WERI-Rb-1 (cell line): ENCODE data around the gene PURA.

Source experiments
- DNase-seq: peaks from one replicate; pipeline ENCODE4 v3.0.0-alpha.2; 2020
- H3K27ac ChIP-seq: fragments of 250-450 bp; sonication (Bioruptor Pico); 2 replicates; pipeline ENCODE4 v1.5.1; 2020; ENCODE audit warnings: mild to moderate bottlenecking, moderate library complexity
- H3K27me3 ChIP-seq: fragments of 250-450 bp; sonication (Bioruptor Pico); 2 replicates; pipeline ENCODE4 v1.5.1; 2021; ENCODE audit warnings: mild to moderate bottlenecking, low read depth, moderate library complexity; ENCODE audit not compliant: insufficient read depth, severe bottlenecking
- H3K36me3 ChIP-seq: fragments of 250-450 bp; sonication (Bioruptor Pico); 2 replicates; pipeline ENCODE4 v1.5.1; 2020; ENCODE audit warnings: mild to moderate bottlenecking, moderate library complexity
- H3K4me3 ChIP-seq: 2 replicates; pipeline ENCODE4 v1.5.1; 2011; ENCODE audit warnings: low read depth, mild to moderate bottlenecking, control low read depth, low read length
- H3K9me3 ChIP-seq: fragments of 250-450 bp; sonication (Bioruptor Pico); 2 replicates; pipeline ENCODE4 v1.5.1; 2021; ENCODE audit warnings: mild to moderate bottlenecking, moderate library complexity; ENCODE audit not compliant: severe bottlenecking
- TF ChIP-seq, protein P1 (sequence below): IDR thresholded peaks from 2 replicates; pipeline ENCODE4 v1.5.1; 2011; ENCODE audit warnings: low read depth, mild to moderate bottlenecking, control low read depth, inconsistent platforms, low read length

The PURA gene

DNA sequence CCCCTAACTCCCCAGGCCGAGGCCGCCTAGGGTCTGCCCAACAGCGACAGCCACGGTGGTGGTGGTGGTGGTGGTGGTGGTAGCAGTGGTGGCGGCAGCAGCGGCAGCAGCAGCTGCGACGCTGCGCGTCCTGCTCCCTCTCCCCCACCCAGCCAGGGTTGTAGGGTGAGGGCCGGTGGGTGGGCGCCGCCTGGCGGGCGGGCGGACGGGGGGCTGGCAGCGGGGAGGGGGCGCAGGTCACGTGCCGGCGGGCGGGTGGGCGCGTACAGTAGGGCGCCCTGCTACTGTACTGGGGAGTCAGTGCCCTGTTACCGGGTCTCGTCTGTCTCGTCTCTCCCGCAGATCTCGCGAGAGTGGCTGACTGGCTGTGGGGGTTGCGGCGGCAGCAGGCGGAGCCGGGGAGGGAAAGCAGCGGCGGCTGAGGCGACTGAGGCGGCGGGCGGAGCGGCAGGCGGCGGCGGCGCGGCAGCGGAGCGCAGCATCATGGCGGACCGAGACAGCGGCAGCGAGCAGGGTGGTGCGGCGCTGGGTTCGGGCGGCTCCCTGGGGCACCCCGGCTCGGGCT is at the start of gene PURA:
PURA (plus strand) TSS at position 411 of the 565 bp plus-strand sequence; CDS start at position 484, 73 bp downstream.
- Histone ChIP-seq H3K27me3 (no peaks in the 10 kb centered on the region), H3K27ac (peak within 1 kb of the TSS; percentile 93), H3K4me3 (peak within 1 kb of the TSS; percentile 78), H3K36me3 (peaks cover 22% of the 10 kb centered on the region), H3K9me3 (no peaks in the 10 kb centered on the region)
- DNase-seq: peak; percentile 97
- TF ChIP-seq, protein P1, sequence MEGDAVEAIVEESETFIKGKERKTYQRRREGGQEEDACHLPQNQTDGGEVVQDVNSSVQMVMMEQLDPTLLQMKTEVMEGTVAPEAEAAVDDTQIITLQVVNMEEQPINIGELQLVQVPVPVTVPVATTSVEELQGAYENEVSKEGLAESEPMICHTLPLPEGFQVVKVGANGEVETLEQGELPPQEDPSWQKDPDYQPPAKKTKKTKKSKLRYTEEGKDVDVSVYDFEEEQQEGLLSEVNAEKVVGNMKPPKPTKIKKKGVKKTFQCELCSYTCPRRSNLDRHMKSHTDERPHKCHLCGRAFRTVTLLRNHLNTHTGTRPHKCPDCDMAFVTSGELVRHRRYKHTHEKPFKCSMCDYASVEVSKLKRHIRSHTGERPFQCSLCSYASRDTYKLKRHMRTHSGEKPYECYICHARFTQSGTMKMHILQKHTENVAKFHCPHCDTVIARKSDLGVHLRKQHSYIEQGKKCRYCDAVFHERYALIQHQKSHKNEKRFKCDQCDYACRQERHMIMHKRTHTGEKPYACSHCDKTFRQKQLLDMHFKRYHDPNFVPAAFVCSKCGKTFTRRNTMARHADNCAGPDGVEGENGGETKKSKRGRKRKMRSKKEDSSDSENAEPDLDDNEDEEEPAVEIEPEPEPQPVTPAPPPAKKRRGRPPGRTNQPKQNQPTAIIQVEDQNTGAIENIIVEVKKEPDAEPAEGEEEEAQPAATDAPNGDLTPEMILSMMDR: no peak; the same call in 1 of the 2 replicates

DNA sequence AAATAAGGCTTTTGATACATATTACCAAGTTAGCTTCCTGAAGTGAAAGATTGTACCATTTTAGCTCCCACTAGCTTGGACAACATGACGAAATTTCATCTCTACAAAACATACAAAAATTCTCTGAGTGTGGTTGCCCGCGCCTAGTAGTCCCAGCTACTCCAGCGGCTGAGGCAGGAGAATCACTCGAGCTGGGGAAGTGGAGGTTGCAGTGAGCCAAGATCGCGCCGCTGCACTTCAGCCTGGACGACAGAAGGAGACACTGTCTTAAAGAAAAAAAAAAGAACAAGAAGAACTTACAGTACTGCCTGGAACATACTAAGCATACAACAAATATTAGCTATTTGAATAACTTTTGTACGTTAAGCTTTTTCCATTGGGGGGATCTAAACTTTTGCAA is 41.1 kb upstream of the PURA start:
- TF ChIP-seq, protein P1: no peak
- no peaks in the 10 kb centered on the region for H3K27me3 ChIP-seq
- DNase-seq: no peak
- no peaks in the 10 kb centered on the region for H3K36me3 ChIP-seq
- no peaks in the 10 kb centered on the region for H3K9me3 ChIP-seq
- no peak overlapping the region for H3K27ac ChIP-seq
- H3K4me3 ChIP-seq: no peak overlapping the region

DNA sequence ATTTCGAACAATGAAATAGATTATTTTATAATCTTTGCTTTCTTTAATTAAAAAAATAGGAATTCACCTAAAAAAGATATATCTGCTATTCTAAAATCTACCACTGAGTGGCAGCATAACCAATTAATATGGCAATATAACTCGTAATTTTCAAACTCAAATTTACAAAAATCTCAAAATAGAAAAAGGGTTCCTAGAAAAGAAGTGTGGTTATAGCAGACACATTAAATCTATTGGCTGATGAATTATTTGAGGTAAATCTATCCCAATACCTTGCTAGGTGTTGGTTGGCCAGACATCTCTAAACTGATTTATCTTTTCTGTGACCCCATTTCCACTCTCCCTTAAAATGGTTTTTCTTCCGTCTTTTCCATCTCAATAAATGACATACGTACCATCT is 40.6 kb upstream of the PURA start:
- DNase-seq: no peak
- Histone ChIP-seq H3K4me3 (no peak overlapping the region), H3K27me3 (no peaks in the 10 kb centered on the region), H3K27ac (no peak overlapping the region), H3K36me3 (no peaks in the 10 kb centered on the region), H3K9me3 (no peaks in the 10 kb centered on the region)
- TF ChIP-seq, protein P1: no peak

DNA sequence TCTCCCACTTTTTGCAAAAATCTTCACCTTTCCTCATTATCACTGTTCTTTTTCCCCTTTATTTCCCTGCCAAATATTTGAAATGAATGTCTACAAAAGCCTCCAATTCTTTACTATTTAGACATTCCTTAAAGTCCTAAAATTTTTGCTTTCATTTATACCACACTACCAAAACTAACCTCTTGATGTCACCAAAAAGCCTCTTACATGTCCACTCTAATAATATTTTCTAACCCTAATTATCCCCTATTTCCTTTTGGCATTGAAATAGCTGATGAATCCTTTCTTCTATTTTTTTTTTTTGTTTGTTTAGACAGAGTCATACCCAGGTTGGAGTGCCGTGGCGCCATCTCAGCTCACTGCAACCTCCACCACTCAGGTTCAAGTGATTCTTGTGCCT is 38.5 kb upstream of the PURA start:
- TF ChIP-seq, protein P1: no peak
- no peak overlapping the region for H3K4me3 ChIP-seq
- no peaks in the 10 kb centered on the region for H3K36me3 ChIP-seq
- H3K27me3 ChIP-seq: no peaks in the 10 kb centered on the region
- DNase-seq: no peak
- H3K9me3 ChIP-seq: no peaks in the 10 kb centered on the region
- H3K27ac ChIP-seq: no peak overlapping the region

DNA sequence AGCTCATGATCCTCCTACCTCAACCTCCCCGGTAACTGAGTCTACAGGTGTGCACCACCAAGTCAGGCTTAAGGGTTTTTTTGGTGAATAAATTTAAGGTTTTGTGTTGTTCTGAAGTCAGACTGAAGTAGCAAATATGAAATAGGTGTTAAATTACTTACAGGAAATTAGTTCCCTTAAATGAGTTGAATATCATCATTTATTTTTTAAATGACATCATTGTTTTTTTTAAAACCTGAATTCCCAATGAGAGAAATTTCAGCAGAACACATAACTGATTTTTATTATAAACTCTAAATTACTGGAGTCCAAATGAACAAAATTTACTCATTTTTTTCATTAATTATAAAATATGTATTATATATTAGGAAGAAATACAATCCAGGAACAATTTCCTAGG is 37.8 kb upstream of the PURA start:
- Histone ChIP-seq H3K36me3 (no peaks in the 10 kb centered on the region), H3K4me3 (no peak overlapping the region), H3K27me3 (no peaks in the 10 kb centered on the region), H3K9me3 (no peaks in the 10 kb centered on the region), H3K27ac (no peak overlapping the region)
- TF ChIP-seq, protein P1: no peak
- DNase-seq: no peak

DNA sequence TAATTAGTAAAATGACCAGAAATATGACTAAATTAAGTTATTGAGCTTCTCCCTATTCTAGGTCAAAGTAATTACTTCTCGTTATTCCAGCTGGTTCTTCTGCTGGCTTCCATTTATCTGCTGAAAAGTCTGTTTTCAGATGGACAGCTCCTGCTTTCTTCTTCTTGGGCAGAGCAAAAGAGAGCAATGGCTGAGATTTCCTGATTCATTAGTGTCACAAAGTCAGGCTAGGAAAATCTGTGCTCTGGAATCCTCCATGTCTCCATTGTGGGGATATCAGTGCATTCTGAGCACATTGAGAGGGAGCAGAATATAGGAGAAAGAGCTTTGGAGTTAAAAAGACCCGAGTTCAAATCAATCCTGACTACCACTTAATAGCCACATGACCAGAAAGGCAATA is 37.1 kb upstream of the PURA start:
- TF ChIP-seq, protein P1: no peak
- H3K36me3 ChIP-seq: no peaks in the 10 kb centered on the region
- no peak overlapping the region for H3K27ac ChIP-seq
- DNase-seq: no peak
- H3K4me3 ChIP-seq: no peak overlapping the region
- no peaks in the 10 kb centered on the region for H3K9me3 ChIP-seq
- no peaks in the 10 kb centered on the region for H3K27me3 ChIP-seq
